Aorta (tissue), 5 donors: ENCODE data around the gene ALPK1. TPM values are rescaled to one million over a fixed set of nuclear protein-coding genes. Genes with fewer than 3 reads are reported as not detected.

Source experiments
- ATAC-seq: fragments of 200-7000 bp; cut with Tn5 transposase; one replicate; pipeline ENCODE4 v1.9.1; 2022; ENCODE audit warnings: moderate library complexity; ENCODE audit not compliant: low FRiP score
- DNase-seq, 2 donors: peaks; one replicate each; pipeline ENCODE4 v3.0.0-alpha.2; 2020
- H3K27ac ChIP-seq, 2 donors: one replicate each; pipeline ENCODE4 v1.5.1; 2013; ENCODE audit warnings: low read length in 2 of 2, mild to moderate bottlenecking in 2 of 2, moderate library complexity in 2 of 2, control low read depth in 1 of 2, inconsistent platforms in 1 of 2, low read depth in 1 of 2
- H3K27me3 ChIP-seq, 2 donors: one replicate each; pipeline ENCODE4 v1.6.1; 2013; ENCODE audit warnings: control low read depth in 1 of 2, low read length in 1 of 2, mild to moderate bottlenecking in 1 of 2, moderate library complexity in 1 of 2; ENCODE audit not compliant: insufficient read depth in 2 of 2, control insufficient read depth in 1 of 2
- H3K36me3 ChIP-seq, 2 donors: one replicate each; pipeline ENCODE4 v1.6.1; 2013; ENCODE audit warnings: control low read depth in 1 of 2, low read length in 1 of 2, mild to moderate bottlenecking in 1 of 2; ENCODE audit not compliant: insufficient read depth in 2 of 2, control insufficient read depth in 1 of 2
- H3K4me1 ChIP-seq, 2 donors: one replicate each; pipeline ENCODE4 v1.6.1; 2013; ENCODE audit warnings: low read length in 2 of 2, control low read depth in 1 of 2, mild to moderate bottlenecking in 1 of 2, moderate library complexity in 1 of 2; ENCODE audit not compliant: insufficient read depth in 2 of 2, control insufficient read depth in 1 of 2
- H3K4me3 ChIP-seq, 2 donors: one replicate each; pipeline ENCODE4 v1.5.1; 2013; ENCODE audit warnings: low read length in 2 of 2, control low read depth in 1 of 2, mild to moderate bottlenecking in 1 of 2
- H3K9me3 ChIP-seq: one replicate; pipeline ENCODE4 v1.6.1; 2013; ENCODE audit warnings: mild to moderate bottlenecking, low read length; ENCODE audit not compliant: control insufficient read depth
- WGBS, 2 donors: extraction: QIAGEN DNeasy Blood & Tissue Kit; methylation state at CpG; one replicate each; pipeline ENCODE4 v1.1.7; 2013; 5-methylcytosine and 5-hydroxymethylcytosine counted together
- intact Hi-C, 2 donors: fragments of 100-400 bp; cut with DNase I; formaldehyde crosslinking; loops; one replicate each; pipeline versions ENCODE4 v1.14.2 to v1.15.0; 2022
- polyA plus RNA-seq, 2 donors: library from polyadenylated mRNA; stranded (reverse); fragments of 200-250 nt; gene quantifications; one replicate each; pipeline ENCODE4 v1.2.3, GENCODE V29; 2013
- total RNA-seq, 2 donors: library from RNA; stranded (reverse); fragmentation: NEBNext Ultra II Directional; extraction: Animal tissue kit (Norgen Biotek cat#: 25700); gene quantifications; one replicate each; pipeline ENCODE4 v1.2.1, GENCODE V29; 2021
- donor health status: healthy with polysubstance abuse.
- donor health status: Bipolar disorder and iron deficiency.
- donor health status: DM: no; HTN: no; CAD: no.
- donor health status: DM: no; HTN: no; CAD: no.
- donor health status: DM: yes; HTN: yes; CAD: no.

ALPK1 gene
- total and polyA plus RNA-seq, 4 donors: 6.6 to 52.7 (median 23.9) TPM

DNA sequence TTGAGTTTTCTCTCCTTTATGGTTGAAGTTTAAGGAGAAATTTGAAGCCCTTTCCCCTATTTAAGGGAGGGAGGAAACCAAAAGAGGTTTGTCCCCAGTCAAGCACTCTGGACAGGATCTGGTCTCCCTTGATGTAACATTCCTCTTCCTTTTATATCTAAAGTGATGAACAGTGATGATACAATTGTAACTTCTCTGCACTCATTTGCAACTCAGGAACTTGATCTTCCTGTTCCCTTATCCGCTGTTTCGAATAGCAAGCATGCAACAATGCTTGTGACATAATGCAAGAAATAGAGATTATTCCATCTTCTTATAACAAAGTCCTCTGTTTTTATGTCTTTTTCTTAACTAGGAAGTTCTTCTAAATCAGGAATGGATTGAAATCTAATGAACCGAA lies 18.3 kb downstream of the ALPK1 start:
- DNase-seq: no peak
- intact Hi-C loops: no loop called here
- Histone ChIP-seq H3K4me1 (no peaks in the 10 kb centered on the region), H3K27me3 (no peaks in the 10 kb centered on the region), H3K36me3 (no peaks in the 10 kb centered on the region), H3K9me3 (no peaks in the 10 kb centered on the region), H3K27ac (no peak overlapping the region), H3K4me3 (no peak overlapping the region)
- WGBS, 2 donors: 94 to 95% methylated on average over 3 of the region's 3 CpGs
- no peak for ATAC-seq

- 75 to 83% methylated on average over 2 of the region's 2 CpGs for WGBS, 2 donors
- ATAC-seq: no peak
Measured at GRCh38 chr4:112316360-112316759, 19.2 kb downstream of the ALPK1 start.

GRCh38 chr4:112318239-112319142 lies 21.3 kb downstream of the ALPK1 start:
- DNase-seq (no peak), ATAC-seq (no peak)
- H3K27ac ChIP-seq: no peak overlapping the region
- H3K9me3 ChIP-seq: no peaks in the 10 kb centered on the region
- H3K36me3 ChIP-seq: no peaks in the 10 kb centered on the region
- WGBS, 2 donors: 93 to 94% methylated on average over 5 of the region's 5 CpGs
- no peaks in the 10 kb centered on the region for H3K27me3 ChIP-seq
- no peak overlapping the region for H3K4me3 ChIP-seq
- intact Hi-C loops: no loop called here
- no peaks in the 10 kb centered on the region for H3K4me1 ChIP-seq

More at GRCh38 chr4:112316360-112316759, 19.2 kb downstream of the ALPK1 start:
- Histone ChIP-seq H3K27me3 (no peaks in the 10 kb centered on the region), H3K9me3 (no peaks in the 10 kb centered on the region), H3K27ac (no peak overlapping the region), H3K4me1 (no peaks in the 10 kb centered on the region), H3K4me3 (no peak overlapping the region), H3K36me3 (no peaks in the 10 kb centered on the region)
- intact Hi-C loops: no loop called here
- DNase-seq: no peak

DNA sequence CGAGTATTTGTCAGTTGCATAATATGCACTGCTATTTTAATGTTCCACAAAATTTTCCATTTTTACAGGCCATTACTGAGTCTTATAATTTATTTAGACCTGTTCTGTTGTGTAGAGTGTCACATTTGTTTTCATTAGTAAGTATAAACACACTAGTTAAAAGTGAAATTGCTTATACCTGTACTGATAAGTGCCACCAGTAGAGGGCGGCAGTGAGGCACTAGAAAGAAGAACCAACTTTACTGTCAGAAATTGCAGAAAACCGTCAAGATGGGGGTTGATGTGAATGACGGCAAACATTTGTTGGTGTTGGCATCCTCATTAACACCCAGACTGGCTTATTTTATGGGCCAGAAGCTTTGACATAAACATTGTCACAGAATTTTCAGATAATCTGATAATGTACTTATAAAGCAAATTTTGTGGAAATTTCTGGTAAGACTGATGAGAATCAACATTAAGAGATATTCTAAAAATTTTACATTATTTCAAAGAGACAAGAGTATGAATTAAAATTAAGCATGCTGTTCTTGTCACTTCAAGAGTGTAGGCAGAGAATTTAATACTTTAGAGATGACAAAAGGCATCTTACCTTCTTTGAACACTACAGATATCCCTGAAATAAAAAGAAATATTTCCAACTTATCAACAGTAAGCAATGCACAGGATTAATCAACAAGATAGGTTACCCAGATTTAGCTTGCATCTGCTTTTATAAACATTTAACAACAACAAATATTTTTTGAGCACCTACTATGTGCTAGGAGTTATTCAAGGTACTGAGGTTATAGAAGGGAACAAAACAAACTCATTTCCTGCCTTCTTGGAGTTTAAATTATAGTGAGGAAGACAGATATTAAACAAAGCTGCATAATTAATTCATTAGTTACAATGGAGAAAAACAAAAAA lies 24.9 kb downstream of the ALPK1 start:
- Histone ChIP-seq H3K27me3 (no peaks in the 10 kb centered on the region), H3K4me1 (no peaks in the 10 kb centered on the region), H3K27ac (no peak overlapping the region), H3K36me3 (peaks cover 2 to 9% of the 10 kb centered on the region in 2 donors), H3K9me3 (no peaks in the 10 kb centered on the region), H3K4me3 (no peak overlapping the region)
- ATAC-seq: no peak
- intact Hi-C loops: loop anchor here (2.0 to 10.0 kb wide), 3 partner anchors 21 to 443 kb away; partner anchors contain the start of gene NEUROG2 (in 1 of the 2)
- DNase-seq: peak; percentile 71 to 85
- 17 to 20% methylated on average over 4 of the region's 4 CpGs for WGBS, 2 donors

DNA sequence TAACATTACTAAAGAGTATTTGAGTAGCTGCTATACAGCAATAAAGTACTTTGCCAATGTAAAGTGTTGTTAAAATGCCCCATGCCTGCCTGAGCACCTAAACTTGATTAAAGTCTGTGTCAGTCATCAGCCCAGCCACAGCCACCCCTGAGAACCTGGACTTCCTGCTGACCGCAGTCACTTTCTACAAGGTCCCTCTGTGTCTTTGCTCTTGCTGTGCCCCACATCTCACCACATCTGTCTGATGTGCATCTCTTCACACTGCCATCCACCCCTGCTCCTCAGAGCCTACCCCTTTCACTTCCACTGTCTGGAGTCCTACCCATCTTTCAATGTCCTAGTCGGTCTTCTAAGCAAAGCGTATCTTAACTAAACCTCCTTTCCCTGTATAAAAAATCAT lies 25.7 kb downstream of the ALPK1 start:
- Histone ChIP-seq H3K36me3 (peaks cover 2 to 10% of the 10 kb centered on the region in 2 donors), H3K9me3 (no peaks in the 10 kb centered on the region), H3K4me3 (no peak overlapping the region), H3K27me3 (no peaks in the 10 kb centered on the region), H3K27ac (no peak overlapping the region), H3K4me1 (no peaks in the 10 kb centered on the region)
- intact Hi-C loops: loop anchor here (2.0 to 10.0 kb wide), 3 partner anchors 22 to 442 kb away; partner anchors contain the start of gene NEUROG2 (in 1 of the 2)
- WGBS, 2 donors: 96 to 99% methylated on average over 3 of the region's 3 CpGs
- DNase-seq (no peak), ATAC-seq (no peak)

- Histone ChIP-seq H3K27me3 (no peaks in the 10 kb centered on the region), H3K4me3 (no peak overlapping the region), H3K27ac (no peak overlapping the region), H3K4me1 (no peaks in the 10 kb centered on the region), H3K36me3 (peaks cover 4 to 10% of the 10 kb centered on the region in 2 donors), H3K9me3 (no peaks in the 10 kb centered on the region)
- no peak for ATAC-seq
- intact Hi-C loops: loop anchor here (5.0 to 10.0 kb wide), 3 partner anchors 277 to 439 kb away; no protein-coding TSS in a partner anchor
- WGBS, 2 donors: 80 to 88% methylated on average over 6 of the region's 6 CpGs
- no peak for DNase-seq
Measured at GRCh38 chr4:112325530-112325929, 28.4 kb downstream of the ALPK1 start.

DNA sequence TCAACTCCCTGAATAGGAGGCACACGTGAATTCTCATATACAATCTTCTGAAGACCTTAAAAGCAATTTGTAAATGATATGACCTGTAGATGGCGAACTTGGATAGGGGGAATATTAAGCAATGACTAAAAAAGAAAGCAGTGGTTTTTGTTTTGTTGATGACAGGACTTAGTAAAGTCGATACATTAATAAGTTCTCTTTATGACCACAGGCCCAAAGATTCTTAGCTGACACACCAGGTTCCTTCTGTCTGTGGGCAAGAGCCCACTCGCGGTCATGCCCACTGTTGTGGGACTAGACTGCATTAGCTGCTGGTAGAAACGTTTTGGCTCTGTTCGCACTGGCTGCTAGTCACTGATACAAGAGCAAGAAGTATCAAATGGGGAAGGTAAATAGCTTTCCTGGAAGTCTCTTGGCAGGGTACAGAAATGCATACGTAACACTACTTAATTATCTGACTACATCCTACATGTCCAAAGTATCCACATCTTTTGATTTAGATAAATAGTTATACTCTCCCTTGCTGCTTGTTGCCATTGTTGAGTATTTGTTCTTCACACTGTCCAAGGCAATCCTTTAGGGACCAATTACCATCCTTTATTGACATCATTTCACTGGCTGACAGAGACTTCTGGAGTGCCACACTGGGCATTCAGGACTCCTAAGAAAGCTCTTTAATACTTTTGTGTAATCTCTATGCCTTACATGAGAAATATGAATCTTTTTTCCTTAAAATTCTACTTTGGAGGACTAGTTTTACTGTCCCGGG lies 31.0 kb downstream of the ALPK1 start:
- H3K4me1 ChIP-seq: no peaks in the 10 kb centered on the region
- ATAC-seq (no peak), DNase-seq (no peak)
- no peaks in the 10 kb centered on the region for H3K9me3 ChIP-seq
- intact Hi-C loops: loop anchor here (5.0 to 10.0 kb wide), 3 partner anchors 274 to 437 kb away; no protein-coding TSS in a partner anchor
- H3K4me3 ChIP-seq: no peak overlapping the region
- H3K36me3 ChIP-seq: peaks cover 4 to 10% of the 10 kb centered on the region in 2 donors
- WGBS, 2 donors: 50 to 53% methylated on average over 9 of the region's 9 CpGs
- H3K27ac ChIP-seq: no peak overlapping the region
- H3K27me3 ChIP-seq: no peaks in the 10 kb centered on the region

GRCh38 chr4:112328734-112329130 lies 31.6 kb downstream of the ALPK1 start:
- DNase-seq: no peak
- H3K9me3 ChIP-seq: no peaks in the 10 kb centered on the region
- H3K27ac ChIP-seq: no peak overlapping the region
- H3K36me3 ChIP-seq: peaks cover 4 to 10% of the 10 kb centered on the region in 2 donors
- H3K4me3 ChIP-seq: no peak overlapping the region
- H3K27me3 ChIP-seq: no peaks in the 10 kb centered on the region
- intact Hi-C loops: loop anchor here (5.0 to 10.0 kb wide), 3 partner anchors 274 to 436 kb away; no protein-coding TSS in a partner anchor
- H3K4me1 ChIP-seq: no peaks in the 10 kb centered on the region
- WGBS, 2 donors: 87 to 92% methylated on average over 4 of the region's 4 CpGs
- ATAC-seq: no peak
